Bronchial epithelial cell (primary cell): ENCODE results near the gene DAAM1. TPM values are rescaled to one million over a fixed set of nuclear protein-coding genes. Genes with fewer than 3 reads are reported as not detected.

ENCODE experiments used
- DNase-seq: peaks from one replicate; pipeline ENCODE4 v3.0.0-alpha.2; 2010; ENCODE audit warnings: low read depth
- FAIRE-seq: peaks from 2 replicates; lab custom pipeline; 2011; peaks lifted over from hg19 to GRCh38; lab: Jason Lieb, UNC
- H3K27me3 ChIP-seq: 2 replicates; pipeline ENCODE4 v1.5.1; 2011; ENCODE audit warnings: low read length; ENCODE audit not compliant: control insufficient read depth, insufficient read depth
- H3K36me3 ChIP-seq: 2 replicates; pipeline ENCODE4 v1.5.1; 2011; ENCODE audit warnings: low read length; ENCODE audit not compliant: control insufficient read depth, insufficient read depth
- H3K4me3 ChIP-seq: 2 replicates; pipeline ENCODE4 v1.5.1; 2011; ENCODE audit warnings: mild to moderate bottlenecking, low read depth, low read length, control low read depth
- CTCF ChIP-seq: IDR thresholded peaks from 2 replicates; pipeline ENCODE4 v1.5.1; 2011; ENCODE audit warnings: mild to moderate bottlenecking, moderate library complexity, low read length, control low read depth, inconsistent platforms; ENCODE audit not compliant: insufficient read depth, severe bottlenecking
- total RNA-seq: library from RNA; depleted of rRNA; stranded (reverse); fragments of >200 nt; gene quantifications from 2 replicates; pipeline ENCODE4 v1.2.1, GENCODE V29; 2014

DAAM1 gene
- total RNA-seq, 1 donor from 2014 or later: 16.6 TPM

GRCh38 chr14:59221568-59221967 lies 33.1 kb downstream of the DAAM1 start:
- FAIRE-seq (no peak), DNase-seq (no peak)
- no peaks in the 10 kb centered on the region for H3K36me3 ChIP-seq
- no peak for TF ChIP-seq CTCF
- H3K27me3 ChIP-seq: no peaks in the 10 kb centered on the region
- no peak overlapping the region for H3K4me3 ChIP-seq

GRCh38 chr14:59224341-59224740 lies 35.9 kb downstream of the DAAM1 start:
- DNase-seq: no peak
- H3K36me3 ChIP-seq: no peaks in the 10 kb centered on the region
- H3K4me3 ChIP-seq: no peak overlapping the region
- TF ChIP-seq CTCF: no peak
- FAIRE-seq: no peak
- no peaks in the 10 kb centered on the region for H3K27me3 ChIP-seq

GRCh38 chr14:59225281-59225680 lies 36.8 kb downstream of the DAAM1 start:
- FAIRE-seq: no peak
- H3K36me3 ChIP-seq: no peaks in the 10 kb centered on the region
- no peak overlapping the region for H3K4me3 ChIP-seq
- no peak for TF ChIP-seq CTCF
- no peaks in the 10 kb centered on the region for H3K27me3 ChIP-seq
- DNase-seq: peak; percentile 59

DNA sequence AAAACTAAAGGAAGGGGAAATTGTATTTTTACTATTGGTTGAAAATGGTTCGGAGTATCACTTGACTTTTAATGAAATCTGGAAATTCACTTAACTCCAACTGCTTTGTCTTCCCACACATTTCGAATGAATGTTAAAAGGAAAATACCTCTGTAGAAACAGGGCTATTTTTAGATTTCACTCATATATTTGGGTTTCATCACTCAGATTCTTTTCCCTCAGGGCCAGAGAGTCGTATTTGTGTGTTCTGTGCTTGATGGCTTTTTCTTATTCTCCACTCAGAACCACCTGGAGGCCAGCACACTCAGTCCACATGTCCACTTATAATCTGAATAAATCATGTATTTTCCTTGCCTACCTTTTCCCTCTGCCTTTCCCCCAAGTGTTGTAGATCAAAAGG lies 40.0 kb downstream of the DAAM1 start:
- FAIRE-seq: no peak
- no peak for DNase-seq

GRCh38 chr14:59229653-59230406 lies 41.4 kb downstream of the DAAM1 start:
- Histone ChIP-seq H3K36me3 (no peaks in the 10 kb centered on the region), H3K4me3 (no peak overlapping the region), H3K27me3 (no peaks in the 10 kb centered on the region)
- FAIRE-seq (no peak), DNase-seq (no peak)
- no peak for TF ChIP-seq CTCF

More for the DNA sequence above, 40.0 kb downstream of the DAAM1 start:
- no peaks in the 10 kb centered on the region for H3K36me3 ChIP-seq
- no peak for TF ChIP-seq CTCF
- H3K27me3 ChIP-seq: no peaks in the 10 kb centered on the region
- no peak overlapping the region for H3K4me3 ChIP-seq

- no peaks in the 10 kb centered on the region for H3K36me3 ChIP-seq
- H3K4me3 ChIP-seq: no peak overlapping the region
- no peak for TF ChIP-seq CTCF
- FAIRE-seq (no peak), DNase-seq (no peak)
- H3K27me3 ChIP-seq: no peaks in the 10 kb centered on the region
These were observed 47.7 kb downstream of the DAAM1 start for GRCh38 chr14:59236195-59236594.
